Cardiac fibroblast (primary cell): ENCODE results near the gene EZH1.

Experiments
- DNase-seq, 2 donors: peaks; one replicate each; pipeline versions ENCODE4 v3.0.0 to v3.0.0-alpha.2; 2010; ENCODE audit warnings: low read depth in 2 of 2
- H3K4me3 ChIP-seq, 2 donors: replicated peaks in 1 of 2; 1 replicate in 1 of 2; 2 replicates in 1 of 2; pipeline ENCODE4 v1.5.1; 2011; ENCODE audit warnings: low read depth in 2 of 2, low read length in 2 of 2, mild to moderate bottlenecking in 2 of 2, moderate library complexity in 1 of 2
- TF ChIP-seq, protein P1 (sequence below): IDR thresholded peaks from one replicate; pipeline ENCODE4 v1.5.1; 2011; ENCODE audit warnings: low read depth, mild to moderate bottlenecking, low read length, inconsistent platforms

The EZH1 gene

DNA sequence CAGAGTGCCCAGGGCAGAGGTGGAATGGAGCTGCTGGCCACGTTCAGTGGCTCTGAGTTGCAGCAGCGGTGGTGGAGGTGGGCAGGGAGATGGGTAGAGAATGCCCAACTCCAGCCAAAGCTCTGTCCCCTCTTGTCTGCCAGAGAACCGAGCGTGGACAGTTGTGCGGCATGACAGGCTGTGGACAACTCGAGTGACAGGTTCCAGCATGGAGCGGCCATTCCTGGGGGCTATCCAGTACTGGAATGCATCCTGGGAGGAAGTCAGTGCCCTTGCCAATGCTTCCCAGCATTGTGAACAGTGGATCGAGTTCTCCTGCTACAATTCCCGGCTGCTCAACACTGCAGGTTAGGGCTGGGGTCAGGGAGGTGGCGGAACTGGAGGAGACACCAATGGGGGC is 54.2 kb downstream of the EZH1 start:
- H3K4me3 ChIP-seq: no peak overlapping the region
- DNase-seq: no peak
- TF ChIP-seq, protein P1, sequence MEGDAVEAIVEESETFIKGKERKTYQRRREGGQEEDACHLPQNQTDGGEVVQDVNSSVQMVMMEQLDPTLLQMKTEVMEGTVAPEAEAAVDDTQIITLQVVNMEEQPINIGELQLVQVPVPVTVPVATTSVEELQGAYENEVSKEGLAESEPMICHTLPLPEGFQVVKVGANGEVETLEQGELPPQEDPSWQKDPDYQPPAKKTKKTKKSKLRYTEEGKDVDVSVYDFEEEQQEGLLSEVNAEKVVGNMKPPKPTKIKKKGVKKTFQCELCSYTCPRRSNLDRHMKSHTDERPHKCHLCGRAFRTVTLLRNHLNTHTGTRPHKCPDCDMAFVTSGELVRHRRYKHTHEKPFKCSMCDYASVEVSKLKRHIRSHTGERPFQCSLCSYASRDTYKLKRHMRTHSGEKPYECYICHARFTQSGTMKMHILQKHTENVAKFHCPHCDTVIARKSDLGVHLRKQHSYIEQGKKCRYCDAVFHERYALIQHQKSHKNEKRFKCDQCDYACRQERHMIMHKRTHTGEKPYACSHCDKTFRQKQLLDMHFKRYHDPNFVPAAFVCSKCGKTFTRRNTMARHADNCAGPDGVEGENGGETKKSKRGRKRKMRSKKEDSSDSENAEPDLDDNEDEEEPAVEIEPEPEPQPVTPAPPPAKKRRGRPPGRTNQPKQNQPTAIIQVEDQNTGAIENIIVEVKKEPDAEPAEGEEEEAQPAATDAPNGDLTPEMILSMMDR: no peak

DNA sequence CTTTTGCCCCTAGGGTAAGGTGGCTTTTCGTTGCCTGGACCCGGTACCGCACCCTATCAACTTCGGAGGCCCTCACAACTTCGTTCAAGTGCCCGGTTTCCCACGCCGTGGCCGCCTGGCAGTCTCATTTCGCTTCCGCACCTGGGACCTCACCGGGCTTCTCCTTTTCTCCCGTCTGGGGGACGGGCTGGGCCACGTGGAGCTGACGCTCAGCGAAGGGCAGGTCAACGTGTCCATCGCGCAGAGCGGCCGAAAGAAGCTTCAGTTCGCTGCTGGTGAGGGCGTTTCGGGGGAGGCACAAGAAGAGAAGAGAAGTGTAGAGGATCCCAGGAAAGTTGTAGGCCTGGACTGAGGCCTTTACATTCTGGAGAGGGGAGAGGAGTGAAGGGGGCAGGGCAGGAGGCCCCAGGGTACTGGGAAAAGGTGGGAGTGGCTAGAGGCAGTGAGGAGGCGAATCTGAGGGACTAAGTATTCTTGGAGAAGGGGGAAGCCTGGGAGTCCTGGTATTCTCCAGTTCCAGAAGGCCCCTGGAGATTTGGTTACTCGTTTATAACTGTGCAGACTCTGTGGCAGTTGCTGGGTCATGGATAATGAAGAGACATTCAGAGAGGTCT is 57.0 kb downstream of the EZH1 start:
- H3K4me3 ChIP-seq: no peak overlapping the region
- no peak for DNase-seq
- TF ChIP-seq, protein P1: no peak

DNA sequence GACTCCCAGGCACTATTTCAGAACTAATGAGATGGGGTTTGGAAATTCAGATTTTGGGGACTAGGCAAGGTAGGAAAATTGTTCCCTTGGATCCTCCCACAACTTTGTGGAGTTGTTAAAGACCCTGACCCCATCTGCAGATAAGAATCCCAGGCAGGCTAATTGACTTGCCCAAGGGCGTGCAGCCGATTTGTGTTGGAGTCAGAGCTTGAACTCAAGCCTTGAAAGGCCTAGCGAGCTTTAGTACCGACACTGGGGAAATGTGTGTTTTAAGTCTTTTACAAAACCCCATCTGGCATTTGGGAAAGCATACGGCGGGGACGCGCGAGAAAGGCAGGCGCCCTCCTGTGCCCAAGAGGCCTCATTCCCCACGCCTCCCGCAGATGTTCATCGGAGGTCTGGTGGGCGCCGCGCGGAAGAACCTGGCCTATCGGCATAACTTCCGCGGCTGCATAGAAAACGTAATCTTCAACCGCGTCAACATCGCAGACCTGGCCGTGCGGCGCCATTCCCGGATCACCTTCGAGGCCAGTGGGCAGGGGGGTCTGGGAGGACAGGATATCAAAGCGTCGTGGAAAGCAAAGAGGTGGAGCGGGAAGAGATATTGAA is 58.2 kb downstream of the EZH1 start:
- no peak for DNase-seq
- TF ChIP-seq, protein P1: no peak
- H3K4me3 ChIP-seq: no peak overlapping the region

DNA sequence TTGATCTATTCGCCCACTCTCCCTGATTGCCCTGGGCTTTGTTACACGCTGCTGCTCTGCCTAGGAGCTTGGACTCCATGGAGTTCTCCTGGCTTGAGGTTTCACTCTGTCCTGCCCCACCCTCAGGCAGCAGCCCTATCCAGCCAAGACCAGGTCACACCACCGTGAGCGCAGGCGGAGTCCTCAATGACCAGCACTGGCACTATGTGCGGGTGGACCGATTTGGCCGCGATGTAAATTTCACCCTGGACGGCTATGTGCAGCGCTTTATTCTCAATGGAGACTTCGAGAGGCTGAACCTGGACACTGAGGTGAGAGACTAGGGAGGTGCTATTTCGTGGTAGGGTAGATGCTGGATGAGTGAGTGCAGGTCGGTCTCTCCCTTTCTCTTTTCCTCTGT is 59.0 kb downstream of the EZH1 start:
- TF ChIP-seq, protein P1: no peak
- no peak for DNase-seq
- no peak overlapping the region for H3K4me3 ChIP-seq

DNA sequence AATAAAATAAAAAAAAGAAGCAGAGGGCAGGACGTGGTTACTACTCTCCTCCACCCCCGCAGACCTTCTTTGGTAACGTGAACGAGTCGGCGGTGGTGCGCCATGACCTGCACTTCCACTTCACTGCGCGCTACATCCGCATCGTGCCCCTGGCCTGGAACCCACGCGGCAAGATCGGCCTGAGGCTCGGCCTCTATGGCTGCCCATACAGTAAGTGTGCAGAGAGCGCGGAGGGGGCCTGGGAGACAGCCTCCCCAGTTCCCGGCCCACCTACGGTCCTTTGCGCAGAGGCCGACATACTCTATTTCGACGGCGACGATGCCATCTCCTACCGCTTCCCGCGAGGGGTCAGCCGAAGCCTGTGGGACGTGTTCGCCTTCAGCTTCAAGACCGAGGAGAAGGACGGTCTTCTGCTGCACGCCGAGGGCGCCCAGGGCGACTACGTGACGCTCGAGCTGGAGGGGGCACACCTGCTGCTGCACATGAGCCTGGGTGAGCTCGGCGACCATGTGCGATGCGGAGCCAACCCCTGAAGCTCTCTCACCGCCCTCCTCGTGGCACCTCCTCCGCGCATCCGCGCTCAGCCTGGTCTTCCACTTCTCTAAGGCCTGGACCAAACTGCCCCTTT is 59.8 kb downstream of the EZH1 start:
- DNase-seq: no peak
- H3K4me3 ChIP-seq: no peak overlapping the region
- TF ChIP-seq, protein P1: no peak

DNA sequence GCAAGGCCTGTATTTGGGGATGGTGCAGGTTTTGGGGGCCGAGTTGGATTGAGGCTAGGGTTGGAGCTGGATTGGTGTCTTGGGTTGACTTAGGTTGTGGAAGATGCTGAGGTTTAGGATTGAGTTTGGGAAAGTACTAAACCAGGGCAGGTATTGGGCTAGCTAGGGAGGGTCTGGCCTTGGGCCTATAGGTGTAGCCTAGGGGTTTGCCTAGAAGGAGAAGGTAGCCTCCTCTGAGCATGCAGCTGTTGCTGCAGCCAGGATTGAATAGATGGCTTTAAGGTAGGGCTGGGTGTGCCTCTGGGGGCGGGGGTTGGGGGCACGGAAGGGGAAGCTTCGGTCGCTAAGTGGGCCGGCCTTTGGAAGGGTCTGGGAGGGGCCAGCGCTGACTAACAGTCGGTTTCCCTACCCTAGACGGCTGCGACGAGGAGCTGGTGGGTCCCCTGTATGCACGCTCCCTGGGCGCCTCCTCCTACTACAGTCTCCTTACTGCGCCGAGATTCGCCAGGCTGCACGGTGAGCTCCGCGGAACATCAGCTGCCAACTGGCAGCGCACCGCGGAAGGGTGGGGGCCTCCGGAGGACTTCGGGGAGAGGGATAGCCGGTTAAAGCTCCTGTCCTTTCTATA is 61.3 kb downstream of the EZH1 start:
- TF ChIP-seq, protein P1: no peak
- peak overlapping the region; percentile 72 to 74 for H3K4me3 ChIP-seq
- DNase-seq: peak in 1 of 2 donors; percentile 59
